HG03342 (cell line): Measurements from ENCODE around the gene GLB1L2.
"Not testable (repeated sequence)": the region's sequence is repeated elsewhere in the genome, so short reads cannot be mapped to it uniquely, and the experiment has no call there.

Experiments used
- ATAC-seq: cut with Tn5 transposase; IDR thresholded peaks from one replicate; pipeline ENCODE4 v1.9.1; 2021; ENCODE audit warnings: mild to moderate bottlenecking, moderate library complexity; ENCODE audit not compliant: unreplicated experiment

GLB1L2 gene

GRCh38 chr11:134321373-134321772, 10.4 kb upstream of the GLB1L2 start:
- ATAC-seq: not testable (repeated sequence)

- no peak for ATAC-seq
These were observed 9.2 kb upstream of the GLB1L2 start for GRCh38 chr11:134322553-134322952.

DNA sequence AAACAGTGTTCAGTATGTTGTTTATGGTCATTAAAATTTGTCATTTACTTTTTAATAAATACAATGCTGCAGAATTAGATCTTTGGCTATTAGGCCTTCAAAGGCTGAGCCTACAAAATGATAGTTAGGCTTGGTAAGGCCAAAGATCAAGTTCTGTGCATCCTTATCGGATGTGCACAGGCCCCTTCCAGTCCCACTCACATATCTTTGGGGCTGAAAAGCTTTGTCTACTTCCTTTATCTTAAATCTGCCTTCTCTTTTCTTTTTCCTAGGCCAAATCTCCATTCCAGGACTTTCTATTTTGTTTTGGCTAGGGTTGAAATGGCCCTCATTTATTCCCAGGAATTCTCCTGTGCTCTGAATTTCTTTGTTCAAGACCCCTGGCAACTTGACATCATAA, 3.4 kb upstream of the GLB1L2 start:
- ATAC-seq: no peak

DNA sequence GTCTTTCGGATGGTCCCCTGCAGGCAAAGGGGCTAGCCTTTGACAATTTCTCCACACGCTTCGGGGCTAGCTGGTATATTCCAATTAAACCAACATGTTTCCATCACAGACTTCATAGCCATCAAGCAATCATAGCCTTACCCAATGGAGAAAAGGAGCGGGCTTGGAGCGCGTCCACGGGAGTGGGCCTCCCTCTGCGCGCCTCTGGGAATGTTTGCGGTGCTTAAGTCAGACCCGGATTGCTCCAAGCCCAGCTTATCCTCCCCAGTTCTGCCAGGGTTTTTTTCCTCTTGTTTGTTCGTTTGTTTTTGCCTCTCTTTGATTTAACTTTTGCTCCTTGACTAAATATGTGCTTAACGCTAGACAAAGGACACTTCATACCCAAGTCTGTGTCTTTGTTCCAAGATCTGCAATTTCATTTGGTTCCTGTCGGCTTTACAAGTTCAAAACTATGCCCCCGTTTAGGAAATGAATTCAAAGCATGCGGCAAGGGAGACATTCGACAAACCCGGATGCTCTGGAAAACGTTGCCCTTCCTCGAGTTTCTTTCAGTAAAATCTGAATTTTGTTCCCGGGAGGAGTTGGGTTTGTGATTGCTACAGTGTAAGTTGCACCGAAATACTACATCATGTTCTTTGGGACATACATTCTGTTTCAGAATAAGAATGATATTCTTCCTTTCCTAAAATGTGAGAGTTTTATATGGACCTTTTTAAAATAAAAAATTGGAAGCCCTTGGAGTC, 1.0 kb upstream of the GLB1L2 start:
- no peak for ATAC-seq

DNA sequence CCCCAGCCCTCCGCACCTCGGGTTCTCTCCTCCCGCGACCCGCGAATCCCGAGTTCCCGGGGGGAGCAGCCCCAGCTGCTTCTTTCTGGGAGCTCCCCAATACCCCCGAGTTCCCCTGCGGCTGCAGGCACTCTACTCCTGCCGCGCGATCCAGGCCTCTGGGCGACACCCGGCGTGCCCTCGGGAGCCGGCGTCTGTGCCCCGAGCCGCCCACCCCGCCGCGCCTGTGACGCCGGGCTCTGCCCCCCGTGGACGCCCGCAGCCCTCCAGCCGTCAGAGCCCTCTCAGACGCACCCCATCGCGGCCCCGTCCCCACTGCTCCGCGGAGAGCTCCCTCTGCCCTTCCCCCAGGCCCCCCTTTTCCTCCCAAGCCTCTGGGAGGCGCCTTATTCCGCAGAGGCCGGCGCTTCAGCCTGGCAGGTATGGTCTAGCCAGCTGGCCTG, 422 bp downstream of the GLB1L2 start:
- ATAC-seq: no peak

DNA sequence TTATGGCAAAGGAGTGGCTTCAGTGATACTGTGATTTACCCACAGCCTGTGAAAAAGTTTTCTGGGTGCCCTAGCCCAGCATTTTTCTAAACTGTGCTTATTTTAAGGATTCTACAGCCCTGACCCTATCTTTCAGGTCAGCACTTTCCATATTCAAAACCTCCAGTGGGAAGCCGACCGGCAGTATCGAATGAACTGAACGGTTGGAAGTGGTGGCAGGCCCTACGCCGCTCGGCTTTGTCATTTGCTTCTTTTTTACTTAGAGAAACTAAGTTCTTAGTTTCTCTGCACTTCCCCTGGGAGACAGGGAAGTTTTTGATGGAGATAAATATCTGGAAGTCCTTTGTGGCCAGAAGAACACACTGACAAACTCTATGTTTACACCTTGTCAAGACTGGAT, 994 bp downstream of the GLB1L2 start:
- ATAC-seq: no peak

GRCh38 chr11:134333312-134333711, 1.5 kb downstream of the GLB1L2 start:
- ATAC-seq: no peak

GRCh38 chr11:134333946-134334345, 2.2 kb downstream of the GLB1L2 start:
- ATAC-seq: no peak

DNA sequence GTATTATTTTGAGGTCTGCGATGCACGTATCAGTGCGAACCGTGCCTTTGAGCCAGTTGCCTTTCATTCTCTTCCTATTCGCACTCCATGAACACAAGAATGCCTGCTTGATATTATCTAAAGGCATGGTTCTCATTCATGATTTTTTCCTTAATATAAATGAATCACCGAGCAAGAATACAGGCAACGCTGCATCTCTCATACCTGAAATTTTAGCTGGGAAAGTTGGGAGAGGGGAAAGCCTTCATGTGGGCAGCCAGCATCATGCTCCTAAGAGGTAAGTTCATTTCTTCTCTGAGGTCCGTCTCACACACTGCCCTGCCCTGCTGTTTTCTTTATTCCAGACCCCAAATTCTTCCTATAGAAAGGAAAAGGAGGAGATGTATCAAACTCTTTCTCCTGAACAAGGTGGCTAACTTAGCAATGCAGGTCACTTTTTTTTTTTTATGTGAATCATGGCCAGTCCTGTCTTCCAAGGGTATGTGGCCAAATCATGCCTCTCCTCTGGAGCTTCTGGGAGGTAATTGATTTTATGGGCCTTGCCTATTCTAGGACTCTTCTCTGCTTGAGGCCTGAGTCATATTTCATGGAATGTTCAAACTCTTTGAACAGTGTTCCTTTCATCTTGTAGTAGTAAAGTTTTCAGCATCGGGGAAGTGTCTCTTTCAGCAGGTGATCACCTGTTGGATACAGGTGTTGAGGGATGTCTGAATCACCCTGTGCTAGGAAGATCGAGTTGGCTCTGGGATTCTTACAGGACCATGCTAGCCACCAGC, 3.2 kb downstream of the GLB1L2 start:
- ATAC-seq: no peak

DNA sequence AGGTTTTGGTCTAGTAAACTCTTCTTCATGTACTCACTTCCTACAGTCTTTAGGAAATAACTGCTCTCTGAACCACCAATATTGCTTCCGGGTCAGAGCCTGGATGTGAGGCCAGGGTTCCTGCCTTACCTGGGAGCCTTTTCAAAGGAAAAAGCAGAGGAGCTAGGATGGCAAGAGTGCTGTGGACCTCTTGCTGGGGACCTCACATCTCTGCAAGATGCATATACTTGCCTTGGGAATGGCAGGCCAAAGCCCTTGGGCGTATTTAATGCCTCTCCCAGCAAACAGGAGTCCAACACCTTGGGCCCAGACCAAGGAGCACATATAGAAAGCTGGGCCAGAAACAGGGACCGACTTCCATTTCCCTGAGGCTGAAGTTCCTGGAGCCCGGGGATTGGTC, 5.3 kb downstream of the GLB1L2 start:
- no peak for ATAC-seq

- ATAC-seq: no peak
These were observed 6.3 kb downstream of the GLB1L2 start for GRCh38 chr11:134338068-134338467.

DNA sequence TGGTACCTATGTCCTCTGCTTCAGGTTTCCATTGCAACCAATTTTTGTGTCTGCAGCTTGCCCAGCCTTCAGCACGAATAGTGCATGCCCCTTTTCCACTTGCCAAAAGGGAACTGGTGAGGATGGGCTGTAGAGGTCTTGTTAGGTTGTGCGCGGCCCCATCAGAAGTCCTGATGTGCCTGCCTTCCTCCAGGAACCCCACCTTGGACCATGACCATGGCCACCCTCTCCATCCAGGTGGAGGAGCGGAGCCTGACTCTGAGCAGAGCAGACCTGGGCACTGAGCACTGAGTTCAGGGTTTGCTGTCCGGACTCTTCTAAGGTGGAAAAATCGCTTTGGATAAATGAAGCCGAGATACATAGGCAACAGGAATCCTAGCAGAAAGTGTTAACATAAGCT, 6.9 kb downstream of the GLB1L2 start:
- ATAC-seq: no peak

DNA sequence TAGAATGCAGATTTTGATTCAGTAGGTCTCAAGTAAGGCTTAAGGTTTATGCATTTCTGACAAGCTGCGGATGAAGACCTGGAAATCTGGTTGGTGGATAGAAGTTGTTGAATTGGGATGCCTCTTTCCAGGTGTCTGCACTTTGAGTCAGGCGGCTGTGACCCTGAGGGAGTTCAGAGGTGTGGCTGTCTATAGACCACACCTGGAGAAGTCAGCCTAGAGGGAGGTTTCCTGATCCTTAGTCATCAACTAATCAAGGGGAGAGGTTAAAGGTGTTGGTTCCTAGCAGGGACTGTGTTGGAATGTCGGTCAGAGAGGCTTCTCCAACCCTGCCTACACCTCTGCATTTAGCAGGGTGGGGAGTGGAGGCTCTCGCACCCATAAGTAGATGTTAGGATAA, 8.0 kb downstream of the GLB1L2 start:
- ATAC-seq: no peak

DNA sequence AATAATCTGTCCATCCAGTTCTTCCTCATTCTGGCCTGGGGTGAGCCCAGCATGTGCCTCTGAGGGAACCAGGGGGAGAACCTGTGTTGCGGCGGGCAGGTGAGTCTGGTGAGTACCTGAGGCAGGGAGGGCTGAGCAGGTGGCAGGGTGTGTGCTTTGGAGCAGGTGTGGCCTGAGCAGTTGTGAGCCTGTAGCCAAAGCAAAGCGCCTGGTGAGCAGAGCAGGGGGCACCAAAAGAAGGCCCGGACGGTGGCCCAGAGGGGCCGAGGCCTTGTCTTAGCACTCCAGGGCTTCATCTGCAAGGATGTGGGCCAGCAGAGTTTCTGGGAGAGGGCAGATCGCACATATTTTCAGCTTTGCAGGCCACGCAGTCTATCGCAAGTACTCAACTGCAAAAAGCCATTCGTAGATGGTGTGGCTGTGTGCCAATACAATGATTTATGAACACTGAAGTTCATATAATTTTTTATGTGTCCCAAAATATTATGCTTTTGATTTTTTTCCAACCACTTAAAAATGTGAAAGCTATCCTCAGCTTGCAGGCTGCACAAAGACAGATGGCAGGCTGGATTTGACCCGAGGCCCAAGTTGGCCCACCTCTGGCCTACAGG, 8.7 kb downstream of the GLB1L2 start:
- no peak for ATAC-seq

DNA sequence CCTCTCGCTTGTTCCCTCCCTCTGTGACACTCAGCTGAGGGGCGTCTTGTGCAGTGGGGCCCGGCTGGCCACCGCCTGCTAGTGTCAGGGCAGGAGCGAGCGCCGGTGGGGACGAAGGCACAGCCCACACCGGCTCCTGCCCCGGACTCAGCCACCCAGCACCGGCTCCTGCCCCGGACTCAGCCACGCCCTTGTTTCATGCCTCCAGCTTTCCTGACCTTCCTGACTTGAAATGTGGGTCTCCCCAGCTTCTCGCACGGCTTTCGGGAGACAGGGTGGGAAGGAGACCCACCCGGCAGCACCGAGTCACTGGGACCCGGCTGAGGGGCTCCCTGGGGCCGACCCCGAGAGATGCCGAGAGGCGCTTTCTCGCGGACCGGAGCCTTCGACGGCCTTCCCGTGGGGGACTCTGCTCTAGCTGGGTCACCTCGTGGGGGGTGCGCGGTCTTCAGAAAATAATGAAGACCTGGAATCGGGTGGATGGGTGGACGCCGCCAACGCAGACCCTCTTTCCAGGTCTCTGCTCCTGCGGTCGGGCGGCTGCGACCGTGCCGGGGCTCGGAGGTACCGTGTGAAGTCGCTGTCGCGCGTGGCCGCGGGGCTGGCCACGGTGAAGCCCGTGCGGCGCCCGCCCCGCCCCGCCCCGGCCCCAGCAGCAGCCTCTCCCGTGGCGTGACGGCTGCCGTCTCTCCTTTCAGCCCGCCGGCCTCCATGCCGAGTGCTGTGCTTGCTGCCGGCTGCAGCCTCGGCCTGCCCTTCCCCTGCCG, 10.2 kb downstream of the GLB1L2 start:
- ATAC-seq: no peak

DNA sequence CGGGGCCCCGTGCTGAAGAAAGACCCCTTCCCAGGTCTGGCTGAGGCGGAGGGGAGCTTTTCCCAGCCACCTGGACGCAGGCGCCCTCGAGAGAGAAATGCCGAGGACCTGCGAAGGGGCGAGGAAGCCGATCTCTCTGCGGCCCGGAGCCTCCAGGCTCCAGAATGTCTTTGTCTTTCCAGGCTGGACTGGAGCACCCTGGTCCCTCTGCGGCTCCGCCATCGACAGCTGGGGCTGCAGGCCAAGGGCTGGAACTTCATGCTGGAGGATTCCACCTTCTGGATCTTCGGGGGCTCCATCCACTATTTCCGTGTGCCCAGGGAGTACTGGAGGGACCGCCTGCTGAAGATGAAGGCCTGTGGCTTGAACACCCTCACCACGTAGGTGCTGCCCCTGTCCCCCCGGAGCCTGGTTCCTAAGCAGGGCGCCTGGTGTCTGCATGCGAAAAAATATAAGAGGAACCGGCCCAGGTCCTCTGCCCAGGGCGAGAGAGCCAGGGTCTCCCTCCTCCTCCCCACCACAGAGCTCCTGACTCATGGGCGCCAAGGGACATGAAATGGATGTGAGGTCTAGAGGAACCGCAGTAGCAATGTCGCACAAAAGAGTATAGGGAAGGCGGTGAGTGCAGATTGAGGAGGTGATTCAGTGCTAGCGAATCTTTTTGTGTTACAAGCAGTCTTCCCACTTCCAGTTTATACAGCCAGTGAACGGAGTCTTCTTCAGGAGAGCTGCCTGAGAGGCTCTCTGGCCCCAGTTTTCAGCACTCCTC, 11.0 kb downstream of the GLB1L2 start:
- ATAC-seq: no peak

DNA sequence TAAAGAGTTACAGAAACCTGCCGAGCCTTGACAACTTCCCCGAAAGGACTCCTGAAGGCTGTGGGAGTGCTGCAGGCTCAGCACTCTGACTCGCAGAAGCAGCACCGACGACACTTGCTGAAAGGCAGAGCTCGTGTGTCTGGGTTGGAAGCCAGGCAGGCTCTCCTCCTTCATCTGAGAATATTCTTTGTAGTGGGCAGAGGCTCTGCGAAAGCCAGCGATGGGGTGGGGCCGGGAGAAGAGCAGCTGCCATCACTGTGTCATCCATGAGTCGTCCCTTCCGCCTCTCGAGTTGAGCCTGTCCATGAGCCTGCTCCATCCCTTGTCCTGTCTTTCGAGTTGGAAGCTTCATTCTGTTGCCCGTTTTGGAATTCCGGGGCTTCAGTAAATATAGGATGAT, 11.9 kb downstream of the GLB1L2 start:
- ATAC-seq: no peak

DNA sequence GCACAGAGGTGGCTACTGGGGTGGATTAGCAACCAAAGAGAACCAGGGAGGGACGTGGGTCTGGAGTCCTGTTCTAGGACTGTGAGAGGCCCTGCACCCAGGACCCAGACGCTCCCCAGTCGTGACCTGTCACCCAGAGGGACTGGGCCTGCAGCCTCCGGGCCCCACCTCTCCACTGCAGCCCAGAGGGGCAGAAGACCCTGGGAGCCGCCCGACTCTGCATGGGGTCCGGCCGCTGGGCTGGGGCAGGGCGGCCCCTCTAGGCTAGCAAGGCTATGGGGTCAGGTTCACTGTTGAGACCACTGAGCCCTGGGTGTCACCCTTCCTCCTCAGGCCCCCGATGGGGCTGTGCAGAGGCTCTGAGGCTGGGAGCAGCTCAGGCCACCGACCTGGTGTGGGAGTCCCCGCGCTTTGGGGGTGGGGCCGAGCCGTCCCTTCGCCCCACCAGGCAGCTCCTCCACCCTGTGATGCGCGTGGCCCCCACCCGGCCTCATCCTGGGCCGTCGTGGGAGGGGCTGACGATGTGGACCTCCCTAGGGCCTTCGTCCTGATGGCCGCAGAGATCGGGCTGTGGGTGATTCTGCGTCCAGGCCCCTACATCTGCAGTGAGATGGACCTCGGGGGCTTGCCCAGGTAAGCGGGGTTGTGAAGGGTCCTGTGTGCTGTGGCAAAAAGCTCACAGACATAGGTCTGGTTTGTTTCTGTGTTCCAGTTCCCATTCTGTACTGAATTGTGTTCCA, 12.9 kb downstream of the GLB1L2 start:
- not testable (repeated sequence) for ATAC-seq

DNA sequence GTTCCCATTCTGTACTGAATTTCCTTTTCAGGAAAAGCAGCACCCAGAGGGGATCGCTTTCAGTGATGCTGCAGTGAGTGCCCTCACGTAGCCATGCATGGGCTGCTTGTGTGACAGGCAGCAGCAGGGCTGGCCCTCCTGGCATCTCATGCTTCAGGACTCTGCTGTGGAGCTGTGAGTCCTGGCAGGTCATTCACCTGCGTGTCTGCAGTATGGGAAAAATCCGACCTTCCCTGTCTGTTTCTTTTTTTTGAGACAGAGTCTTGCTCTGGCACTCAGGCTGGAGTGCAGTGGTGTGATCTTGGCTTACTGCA, 13.4 kb downstream of the GLB1L2 start:
- ATAC-seq: no peak
